Right lobe of liver (tissue), 4 donors: ENCODE measurements around the gene WNK1.

ENCODE experiments used
- CTCF ChIP-seq, 4 donors: fragments of 200-600 bp in 3 of 4; fragments of 450-650 bp in 1 of 4; IDR thresholded peaks; one replicate each; pipeline versions ENCODE4 v1.5.1 to v1.8.0; 2016 to 2022; ENCODE audit warnings: antibody characterized with exemption in 4 of 4, mild to moderate bottlenecking in 2 of 4
- POLR2A ChIP-seq: fragments of 450-650 bp; IDR thresholded peaks from one replicate; pipeline ENCODE4 v1.6.1; 2017; ENCODE audit warnings: antibody characterized with exemption, mild to moderate bottlenecking
- donor health status: DM: no; HTN: no; CAD: no.
- donor health status: DM: no; HTN: no; CAD: no.
- donor health status: DM: no; HTN: yes; CAD: no.

DNA sequence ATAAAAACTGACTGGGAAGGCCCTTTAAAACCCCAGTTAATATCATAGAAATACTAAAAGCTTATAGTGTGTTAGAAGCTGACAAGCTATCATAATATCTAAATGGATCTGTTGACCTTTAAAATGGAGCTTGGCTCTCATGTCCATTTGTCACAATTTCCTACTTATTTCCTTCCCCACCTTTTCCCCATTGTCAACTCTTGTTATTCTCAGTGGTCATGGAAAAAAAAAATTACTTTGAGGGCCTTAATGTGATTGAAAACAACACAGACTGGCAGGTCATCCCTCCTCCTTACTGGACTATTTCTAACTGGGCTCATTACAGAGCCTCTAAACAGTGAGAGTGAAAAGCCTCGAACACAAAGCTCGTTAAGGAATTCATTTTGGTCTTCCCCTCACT lies 13.7 kb upstream of the WNK1 start:
- TF ChIP-seq CTCF (IDR thresholded peaks at IDR 0.05) = no peak
- no peak for TF ChIP-seq POLR2A
